ENCODE results near the gene AMMECR1L. TPM values are rescaled to one million over a fixed set of nuclear protein-coding genes. Genes with fewer than 3 reads are reported as not detected.
"Not testable (repeated sequence)": the region's sequence is repeated elsewhere in the genome, so short reads cannot be mapped to it uniquely, and the experiment has no call there.

AMMECR1L gene
- total RNA-seq, 1 donor from 2014 or later, result 25.2 TPM

DNA sequence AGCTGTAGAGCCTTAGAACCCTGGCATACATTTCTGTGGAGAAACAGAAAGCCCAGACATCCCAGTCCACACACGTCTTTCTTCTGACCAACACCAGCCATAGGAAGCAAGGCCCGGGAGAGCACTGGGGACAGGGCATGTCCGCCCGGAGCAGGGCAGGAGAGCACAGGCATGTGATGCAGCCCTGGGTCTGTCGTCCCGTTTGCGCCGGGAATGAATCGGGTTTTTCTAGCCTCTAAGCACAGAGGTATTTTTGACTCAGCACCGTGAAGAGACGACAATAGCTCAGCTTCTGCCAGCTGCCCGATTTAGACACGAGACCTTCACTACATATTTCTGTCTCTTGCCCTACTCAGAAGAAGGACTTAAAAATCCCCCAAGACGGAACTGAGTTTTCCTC, 7.3 kb upstream of the AMMECR1L start:
- no peak overlapping the region for H3K27ac Mint-ChIP-seq (ENCODE audit: unreplicated experiment)
- H3K4me3 Mint-ChIP-seq (ENCODE audit: unreplicated experiment), result no peak overlapping the region
- no peaks in the 10 kb centered on the region for H3K36me3 Mint-ChIP-seq (ENCODE audit: unreplicated experiment)
- no peaks in the 10 kb centered on the region for H3K4me1 Mint-ChIP-seq (ENCODE audit: low read depth, unreplicated experiment)
- no peaks in the 10 kb centered on the region for H3K27me3 Mint-ChIP-seq (ENCODE audit: unreplicated experiment)
- no peak for DNase-seq
- peaks cover 2% of the 10 kb centered on the region for H3K9me3 Mint-ChIP-seq (ENCODE audit: unreplicated experiment)
- TF ChIP-seq, protein P1, sequence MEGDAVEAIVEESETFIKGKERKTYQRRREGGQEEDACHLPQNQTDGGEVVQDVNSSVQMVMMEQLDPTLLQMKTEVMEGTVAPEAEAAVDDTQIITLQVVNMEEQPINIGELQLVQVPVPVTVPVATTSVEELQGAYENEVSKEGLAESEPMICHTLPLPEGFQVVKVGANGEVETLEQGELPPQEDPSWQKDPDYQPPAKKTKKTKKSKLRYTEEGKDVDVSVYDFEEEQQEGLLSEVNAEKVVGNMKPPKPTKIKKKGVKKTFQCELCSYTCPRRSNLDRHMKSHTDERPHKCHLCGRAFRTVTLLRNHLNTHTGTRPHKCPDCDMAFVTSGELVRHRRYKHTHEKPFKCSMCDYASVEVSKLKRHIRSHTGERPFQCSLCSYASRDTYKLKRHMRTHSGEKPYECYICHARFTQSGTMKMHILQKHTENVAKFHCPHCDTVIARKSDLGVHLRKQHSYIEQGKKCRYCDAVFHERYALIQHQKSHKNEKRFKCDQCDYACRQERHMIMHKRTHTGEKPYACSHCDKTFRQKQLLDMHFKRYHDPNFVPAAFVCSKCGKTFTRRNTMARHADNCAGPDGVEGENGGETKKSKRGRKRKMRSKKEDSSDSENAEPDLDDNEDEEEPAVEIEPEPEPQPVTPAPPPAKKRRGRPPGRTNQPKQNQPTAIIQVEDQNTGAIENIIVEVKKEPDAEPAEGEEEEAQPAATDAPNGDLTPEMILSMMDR (IDR thresholded peaks at IDR 0.05; ENCODE audit: partially characterized antibody, unreplicated experiment), result no peak

DNA sequence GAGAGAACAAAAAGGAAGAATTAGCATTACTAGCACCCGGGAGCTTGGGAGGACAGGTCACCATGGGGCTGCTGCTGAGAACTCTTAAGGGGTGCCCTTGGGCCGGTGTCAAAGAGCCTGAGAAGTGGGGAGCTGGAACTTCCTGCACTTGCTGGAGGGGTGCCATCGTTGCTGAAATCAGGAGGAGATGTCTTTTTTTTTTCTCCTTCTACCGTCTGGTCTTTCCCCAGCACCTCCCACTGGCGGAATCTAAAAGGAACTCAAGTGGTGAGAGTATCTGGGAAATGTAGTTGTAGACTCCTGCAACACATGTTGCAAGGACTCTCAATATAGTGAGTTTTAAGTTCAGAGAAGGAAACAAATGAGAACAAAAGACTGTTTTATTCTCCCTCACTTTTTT, 6.1 kb upstream of the AMMECR1L start:
- Mint-ChIP-seq H3K4me1 (ENCODE audit: low read depth, unreplicated experiment) (peaks cover 4% of the 10 kb centered on the region), H3K36me3 (ENCODE audit: unreplicated experiment) (no peaks in the 10 kb centered on the region), H3K9me3 (ENCODE audit: unreplicated experiment) (peaks cover 4% of the 10 kb centered on the region), H3K27ac (ENCODE audit: unreplicated experiment) (no peak overlapping the region), H3K27me3 (ENCODE audit: unreplicated experiment) (no peaks in the 10 kb centered on the region), H3K4me3 (ENCODE audit: unreplicated experiment) (no peak overlapping the region)
- DNase-seq, result no peak
- TF ChIP-seq, protein P1 (IDR thresholded peaks at IDR 0.05; ENCODE audit: partially characterized antibody, unreplicated experiment), result no peak

DNA sequence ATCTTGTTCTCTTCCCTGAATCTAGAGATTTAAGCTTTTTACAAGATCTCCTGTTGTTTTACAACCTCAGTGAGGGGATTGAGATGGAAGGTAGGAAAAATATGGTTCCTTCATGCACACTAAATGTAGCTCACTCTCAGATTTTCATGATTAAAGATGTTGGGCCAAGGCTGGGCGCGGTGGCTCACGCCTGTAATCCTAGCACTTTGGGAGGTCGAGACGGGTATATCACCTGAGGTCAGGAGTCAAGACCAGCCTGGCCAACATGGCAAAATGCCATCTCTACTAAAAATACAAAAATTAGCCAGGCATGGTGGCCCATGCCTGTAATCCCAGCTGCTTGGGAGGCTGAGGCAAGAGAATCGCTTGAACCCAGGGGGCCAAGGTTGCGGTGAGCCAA, 5.0 kb upstream of the AMMECR1L start:
- not testable (repeated sequence) for H3K4me3 Mint-ChIP-seq (ENCODE audit: unreplicated experiment); H3K27me3 Mint-ChIP-seq (ENCODE audit: unreplicated experiment); H3K4me1 Mint-ChIP-seq (ENCODE audit: low read depth, unreplicated experiment); DNase-seq; H3K9me3 Mint-ChIP-seq (ENCODE audit: unreplicated experiment); H3K27ac Mint-ChIP-seq (ENCODE audit: unreplicated experiment); H3K36me3 Mint-ChIP-seq (ENCODE audit: unreplicated experiment)

DNA sequence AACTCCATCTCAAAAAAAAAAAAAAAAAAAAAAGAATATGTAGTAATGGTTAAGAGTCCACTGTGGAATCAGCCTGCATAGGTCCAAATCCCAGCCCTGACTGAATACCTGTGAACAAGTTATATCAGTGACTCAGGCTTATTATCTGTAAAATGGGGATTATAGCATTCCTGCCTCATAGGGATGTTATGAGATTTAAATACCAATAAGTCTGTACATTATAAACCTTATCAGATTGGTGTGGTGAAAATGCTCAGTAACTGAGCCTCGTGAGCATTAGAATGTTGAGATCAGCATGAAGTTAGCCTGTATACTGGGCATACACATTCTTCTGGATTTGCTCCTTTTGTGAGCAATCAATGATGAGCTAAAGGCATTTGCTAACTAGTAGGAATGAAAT, 3.0 kb upstream of the AMMECR1L start:
- Mint-ChIP-seq H3K4me1 (ENCODE audit: low read depth, unreplicated experiment) (peaks cover 11% of the 10 kb centered on the region), H3K27ac (ENCODE audit: unreplicated experiment) (no peak overlapping the region), H3K36me3 (ENCODE audit: unreplicated experiment) (no peaks in the 10 kb centered on the region), H3K9me3 (ENCODE audit: unreplicated experiment) (peaks cover 4% of the 10 kb centered on the region), H3K27me3 (ENCODE audit: unreplicated experiment) (peaks cover 3% of the 10 kb centered on the region), H3K4me3 (ENCODE audit: unreplicated experiment) (no peak overlapping the region)
- DNase-seq, result no peak
- TF ChIP-seq, protein P1 (IDR thresholded peaks at IDR 0.05; ENCODE audit: partially characterized antibody, unreplicated experiment), result no peak

DNA sequence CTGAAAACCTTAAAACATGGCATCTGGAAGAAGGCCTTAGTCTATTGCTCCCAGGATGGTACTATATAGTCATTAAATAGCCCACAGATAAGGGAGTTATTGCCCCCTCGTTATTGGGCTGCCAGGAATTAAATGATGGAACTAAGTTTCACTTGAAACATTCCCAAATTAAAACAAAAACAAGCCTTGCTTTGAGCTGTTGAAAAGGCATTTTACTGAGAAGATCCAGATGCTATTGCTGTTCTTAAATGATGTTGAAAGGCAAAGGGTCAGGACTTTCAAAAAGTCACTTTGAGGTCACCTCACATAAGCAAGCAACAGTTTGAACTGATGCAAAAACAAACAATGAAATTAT, 2.0 kb upstream of the AMMECR1L start:
- H3K4me3 Mint-ChIP-seq (ENCODE audit: unreplicated experiment), result peak overlapping the region; percentile 92
- H3K9me3 Mint-ChIP-seq (ENCODE audit: unreplicated experiment), result peaks cover 4% of the 10 kb centered on the region
- DNase-seq, result no peak

More for the DNA sequence above, 2.0 kb upstream of the AMMECR1L start:
- peaks cover 3% of the 10 kb centered on the region for H3K27me3 Mint-ChIP-seq (ENCODE audit: unreplicated experiment)
- no peaks in the 10 kb centered on the region for H3K36me3 Mint-ChIP-seq (ENCODE audit: unreplicated experiment)
- peaks cover 11% of the 10 kb centered on the region for H3K4me1 Mint-ChIP-seq (ENCODE audit: low read depth, unreplicated experiment)
- TF ChIP-seq, protein P1 (IDR thresholded peaks at IDR 0.05; ENCODE audit: partially characterized antibody, unreplicated experiment), result no peak
- H3K27ac Mint-ChIP-seq (ENCODE audit: unreplicated experiment), result peak overlapping the region; percentile 96
